Activated CD8-positive, alpha-beta memory T cell treated with anti-CD3 and anti-CD28 coated beads for 24 hours (primary cell): ENCODE data around the gene DOK1.

ENCODE experiments used
- DNase-seq: peaks from one replicate; pipeline ENCODE4 v3.0.0-alpha.2; 2020

The DOK1 gene

GRCh38 chr2:74525717-74526648 lies 28.5 kb upstream of the DOK1 start, which contains the start of gene DQX1:
Gene DQX1 (minus strand): TSS chr2:74526231. CDS start chr2:74525729, 502 bp downstream.
- DNase-seq, result no peak

DNA sequence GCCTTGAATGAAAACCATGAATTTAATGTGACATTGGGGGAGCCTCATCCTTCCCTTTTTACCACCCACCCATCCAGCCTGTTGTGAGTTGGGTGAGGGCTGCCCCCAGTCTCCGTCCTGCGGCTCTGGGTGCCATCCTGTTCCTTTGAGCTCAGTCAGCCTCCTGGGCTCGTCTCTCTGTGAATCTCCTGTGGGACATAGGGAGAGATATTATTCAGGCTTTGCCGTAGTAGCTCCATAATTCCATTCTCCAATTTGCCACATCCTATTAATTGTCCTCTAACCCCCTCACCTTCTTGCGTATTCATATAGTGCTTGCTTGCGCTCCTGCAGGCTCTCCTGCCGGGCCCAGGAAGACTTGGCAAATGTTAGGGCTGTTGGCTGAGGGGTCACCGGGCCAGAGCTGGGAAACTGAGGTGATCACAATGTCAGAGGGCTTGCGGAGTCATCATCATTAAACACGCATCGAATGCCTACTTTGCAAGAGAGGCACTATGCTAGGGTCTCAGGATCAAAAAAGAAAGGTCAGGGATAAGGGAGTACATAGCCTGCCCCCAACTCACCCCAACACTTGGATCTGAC lies 27.8 kb upstream of the DOK1 start:
- no peak for DNase-seq

- no peak for DNase-seq
Measured at GRCh38 chr2:74527741-74528140, 26.8 kb upstream of the DOK1 start.

- DNase-seq, result no peak
Measured at GRCh38 chr2:74528600-74529356, 25.7 kb upstream of the DOK1 start.

GRCh38 chr2:74529357-74530238 lies 24.9 kb upstream of the DOK1 start, which contains the start of the genes AUP1 and HTRA2:
Gene AUP1 (minus strand): TSS chr2:74529706. CDS start chr2:74529629, 77 bp downstream.
Gene HTRA2 (plus strand): TSS chr2:74529933. CDS start chr2:74530007, 74 bp downstream.
- DNase-seq, result peak; percentile 96

- DNase-seq, result peak; percentile 82
Measured at GRCh38 chr2:74530239-74531187, 24.0 kb upstream of the DOK1 start.

GRCh38 chr2:74531666-74532065 lies 22.9 kb upstream of the DOK1 start:
- DNase-seq, result no peak

GRCh38 chr2:74532222-74532621 lies 22.3 kb upstream of the DOK1 start:
- DNase-seq, result no peak

GRCh38 chr2:74533464-74533863 lies 21.1 kb upstream of the DOK1 start:
- no peak for DNase-seq

GRCh38 chr2:74534411-74534810 lies 20.1 kb upstream of the DOK1 start:
- DNase-seq, result no peak

DNA sequence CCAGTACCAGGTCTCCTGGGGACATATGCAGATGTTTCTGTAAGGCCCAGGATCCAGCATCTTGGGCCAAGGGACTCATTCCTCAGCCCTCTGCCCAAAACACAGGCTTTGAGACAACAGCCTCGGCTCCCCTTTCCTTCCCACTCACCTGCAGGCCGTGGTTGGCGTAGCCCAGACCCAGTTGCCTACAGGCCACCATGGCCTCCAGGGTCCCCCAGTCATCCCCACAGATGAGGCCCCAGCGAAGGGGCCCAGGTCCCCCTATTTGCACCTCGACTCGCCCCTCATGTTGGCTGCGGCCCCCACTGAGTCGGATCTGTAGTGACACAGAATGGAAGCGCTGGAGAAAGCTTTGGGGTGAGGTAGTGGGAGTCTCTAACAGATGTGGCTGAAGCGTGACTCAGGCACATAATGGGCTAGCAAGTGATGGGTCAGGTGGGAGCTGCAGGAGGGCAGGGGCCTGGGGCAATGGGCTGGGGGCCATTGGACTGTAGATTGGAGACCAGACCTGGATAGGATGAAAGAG lies 19.0 kb upstream of the DOK1 start:
- DNase-seq, result no peak

GRCh38 chr2:74536166-74536950 lies 18.2 kb upstream of the DOK1 start:
- no peak for DNase-seq

- DNase-seq, result no peak
Measured at GRCh38 chr2:74537140-74537539, 17.4 kb upstream of the DOK1 start.

- no peak for DNase-seq
Measured at GRCh38 chr2:74538881-74539339, 15.6 kb upstream of the DOK1 start.

GRCh38 chr2:74540291-74540690 lies 14.2 kb upstream of the DOK1 start:
- DNase-seq, result no peak

GRCh38 chr2:74542978-74543377 lies 11.5 kb upstream of the DOK1 start:
- DNase-seq, result no peak

DNA sequence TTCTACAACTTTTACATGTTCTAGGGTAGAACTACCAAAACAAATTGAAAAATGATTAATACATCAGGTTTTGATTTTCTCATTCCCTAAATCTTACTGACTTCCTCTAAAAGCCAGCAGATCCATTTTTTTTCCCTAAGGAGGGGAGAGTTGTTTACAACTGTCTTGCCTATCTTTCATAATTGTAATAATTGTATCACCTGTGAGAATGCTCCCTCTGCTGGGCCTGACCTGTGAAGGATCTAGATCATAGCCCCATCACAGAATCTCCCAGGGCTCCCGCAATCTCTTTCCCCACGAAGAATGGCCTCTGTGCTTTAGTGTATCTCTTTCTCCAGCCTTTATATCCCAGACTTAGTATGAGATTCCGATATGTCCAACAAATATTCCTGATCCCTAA lies 9.9 kb upstream of the DOK1 start:
- DNase-seq, result no peak

DNA sequence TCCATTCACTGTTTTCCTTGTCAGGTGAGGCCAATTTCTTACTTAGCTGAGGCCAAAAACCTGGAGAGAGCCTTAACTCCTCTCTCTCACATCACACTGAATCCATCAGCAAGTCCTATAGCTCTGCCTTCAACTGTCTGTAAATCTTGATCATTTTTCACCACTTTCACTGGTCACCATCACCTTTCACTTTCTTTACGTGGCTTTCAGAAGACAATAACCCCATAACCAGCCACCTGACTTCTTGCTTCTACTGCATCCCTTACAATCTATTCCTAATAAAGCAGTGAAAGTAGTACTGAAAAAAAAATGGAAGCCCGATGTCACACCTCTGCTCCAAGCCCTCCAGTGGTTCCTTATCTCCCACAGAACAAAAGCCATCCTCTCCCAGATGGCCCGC lies 8.5 kb upstream of the DOK1 start:
- DNase-seq, result no peak

DNA sequence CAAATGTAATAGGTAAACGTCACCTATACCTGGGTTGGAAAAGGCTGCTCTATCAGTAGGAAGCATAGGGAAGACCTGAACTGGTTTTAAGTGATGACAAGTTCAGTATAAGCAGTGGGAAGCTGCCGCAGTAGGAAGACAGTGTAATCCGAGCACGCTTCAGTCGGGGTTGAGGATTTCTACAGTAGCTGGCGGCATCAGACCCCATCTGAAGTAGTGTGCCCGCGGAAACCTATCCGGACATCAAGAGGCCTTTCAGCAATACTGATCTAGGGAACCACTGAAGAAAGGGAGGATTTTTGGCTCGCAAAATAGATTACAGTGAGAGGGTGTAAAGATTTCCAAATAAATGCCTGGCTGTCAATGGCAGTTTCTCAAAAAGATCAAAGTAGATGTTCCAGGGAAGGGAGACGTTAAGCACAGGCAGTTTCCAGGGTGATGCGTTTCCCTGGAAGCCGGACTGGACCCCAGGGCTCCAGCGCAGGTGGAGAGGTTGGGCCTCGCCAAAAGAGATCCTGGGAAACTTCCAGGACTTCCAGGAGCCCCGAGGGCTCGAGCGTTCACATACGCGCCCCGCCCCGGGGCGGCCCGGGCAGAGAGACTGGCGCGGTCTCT lies 6.1 kb upstream of the DOK1 start:
- no peak for DNase-seq
